Coronary artery (tissue), 2 donors: ENCODE data around the gene GATD1.

ENCODE experiments used
- DNase-seq: peaks from one replicate; pipeline ENCODE4 v3.0.0-alpha.2; 2017; ENCODE audit warnings: low spot score
- H3K27ac ChIP-seq, 2 donors: fragments of 200-600 bp; sonication (generic); one replicate each; pipeline ENCODE4 v1.5.1; 2016 to 2019
- H3K4me3 ChIP-seq: fragments of 200-600 bp; sonication (generic); 2 replicates; pipeline ENCODE4 v1.5.1; 2016; ENCODE audit warnings: mild to moderate bottlenecking, moderate library complexity
- CTCF ChIP-seq: fragments of 200-600 bp; sonication (generic); IDR thresholded peaks from one replicate; pipeline ENCODE4 v1.5.1; 2019; ENCODE audit warnings: antibody characterized with exemption

The GATD1 gene

GRCh38 chr11:726278-727220 lies 50.7 kb downstream of the GATD1 start:
- Histone ChIP-seq H3K4me3 (peak overlapping the region; percentile 59), H3K27ac (peak overlapping the region; percentile 57 to 92)
- DNase-seq: peak; percentile 77
- TF ChIP-seq CTCF: no peak

GRCh38 chr11:725624-726202 lies 51.6 kb downstream of the GATD1 start:
- H3K4me3 ChIP-seq: peak overlapping the region; percentile 59
- TF ChIP-seq CTCF: no peak
- DNase-seq: no peak
- peak overlapping the region in 1 of 2 donors; percentile 92 for H3K27ac ChIP-seq

- TF ChIP-seq CTCF: no peak
- DNase-seq: no peak
- Histone ChIP-seq H3K4me3 (no peak overlapping the region), H3K27ac (no peak overlapping the region)
Measured at GRCh38 chr11:724778-725386, 52.4 kb downstream of the GATD1 start.

GRCh38 chr11:724049-724777 lies 53.1 kb downstream of the GATD1 start:
- H3K4me3 ChIP-seq: no peak overlapping the region
- DNase-seq: no peak
- no peak overlapping the region for H3K27ac ChIP-seq
- no peak for TF ChIP-seq CTCF

GRCh38 chr11:723120-723883 lies 54.0 kb downstream of the GATD1 start:
- H3K4me3 ChIP-seq: no peak overlapping the region
- H3K27ac ChIP-seq: no peak overlapping the region
- peak; percentile 37 for TF ChIP-seq CTCF
- DNase-seq: no peak

- DNase-seq: no peak
- no peak for TF ChIP-seq CTCF
- Histone ChIP-seq H3K27ac (no peak overlapping the region), H3K4me3 (no peak overlapping the region)
Measured at GRCh38 chr11:722346-722811, 54.9 kb downstream of the GATD1 start.
